NCI-H2107 treated with DMSO at 0.1 percent for 48 hours (cell line): Measurements from ENCODE around the gene RTEL1.
A peak's percentile ranks its signal among the peaks of the same experiment; 100 is the strongest.

Experiments
- DNase-seq: peaks from one replicate; lab custom pipeline; 2025; ENCODE audit not compliant: unreplicated experiment; lab: John Stamatoyannopoulos, UW

RTEL1 gene

DNA sequence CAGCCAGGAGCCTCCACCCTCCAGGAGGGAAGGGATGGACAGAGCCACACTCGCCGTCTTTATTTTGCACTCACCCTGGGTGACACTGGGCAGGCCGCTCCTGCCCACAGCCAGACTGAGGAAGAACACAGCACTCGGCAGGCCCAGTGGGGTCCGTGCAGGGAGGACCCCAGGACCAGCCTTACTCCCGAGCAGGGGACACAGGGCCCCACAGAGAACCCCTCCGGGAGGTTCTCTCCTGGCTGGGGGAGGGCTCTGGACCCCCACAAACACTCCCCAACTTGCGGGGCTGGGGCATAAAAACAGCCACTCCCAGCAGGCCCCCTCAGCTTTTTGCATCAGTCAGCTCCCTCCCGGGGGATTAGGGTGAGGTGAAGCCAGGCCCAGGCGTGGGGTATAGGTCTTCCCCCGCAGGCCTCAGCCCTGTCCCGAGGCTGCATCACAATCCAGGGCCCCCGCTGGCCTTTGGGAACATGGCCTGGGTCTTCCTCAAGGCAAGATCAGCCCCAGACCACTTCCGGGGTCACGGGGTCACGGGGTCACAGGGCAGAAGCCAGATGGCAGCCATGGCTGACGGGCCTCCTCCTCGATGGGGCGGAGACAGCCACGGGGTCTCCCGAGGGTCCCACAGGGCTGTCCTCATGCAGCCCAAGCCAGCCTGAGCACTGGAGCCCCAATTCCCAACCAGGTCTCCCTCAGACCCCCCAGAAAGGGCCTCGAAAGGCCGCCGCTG is 41.5 kb downstream of the RTEL1 start:
- no peak for DNase-seq

GRCh38 chr20:63700199-63701050 is 42.3 kb downstream of the RTEL1 start:
- DNase-seq: no peak

- DNase-seq: no peak
Observed at GRCh38 chr20:63701051-63701328, 42.9 kb downstream of the RTEL1 start.

DNA sequence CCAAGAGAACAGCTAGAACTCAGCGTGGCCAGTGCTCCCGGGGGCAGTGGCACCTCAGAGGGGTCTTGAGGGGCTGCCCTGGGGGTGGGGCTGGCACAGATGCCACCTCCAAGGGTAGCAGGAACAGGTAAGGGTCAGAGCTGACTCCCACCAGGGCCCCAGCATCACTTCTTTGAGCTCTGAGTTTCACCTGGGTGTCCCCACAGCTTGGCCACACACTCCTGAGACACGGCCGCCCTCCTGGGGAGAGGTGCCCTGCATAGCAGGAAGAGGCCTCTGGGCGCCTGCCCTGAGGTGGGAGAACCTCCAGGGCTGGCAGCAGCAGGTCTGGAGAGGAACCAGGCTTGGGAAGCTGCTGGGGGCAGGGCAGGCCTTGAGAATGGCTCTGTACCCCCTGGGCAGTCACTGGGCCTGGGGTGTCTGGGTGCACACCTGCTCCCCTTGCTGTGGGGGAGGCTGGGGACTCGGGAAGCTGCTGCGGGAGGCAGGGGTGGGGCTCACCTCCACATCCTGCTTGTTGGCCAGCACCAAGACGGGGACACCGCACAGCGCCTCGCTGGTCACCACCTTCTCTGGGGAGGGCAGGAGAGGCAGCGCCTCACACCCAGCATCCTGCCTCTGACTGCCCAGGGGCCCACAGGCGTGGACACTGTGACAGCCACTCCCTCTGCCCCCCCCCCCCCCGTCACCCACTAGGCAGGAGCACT is 43.4 kb downstream of the RTEL1 start:
- DNase-seq: no peak

DNA sequence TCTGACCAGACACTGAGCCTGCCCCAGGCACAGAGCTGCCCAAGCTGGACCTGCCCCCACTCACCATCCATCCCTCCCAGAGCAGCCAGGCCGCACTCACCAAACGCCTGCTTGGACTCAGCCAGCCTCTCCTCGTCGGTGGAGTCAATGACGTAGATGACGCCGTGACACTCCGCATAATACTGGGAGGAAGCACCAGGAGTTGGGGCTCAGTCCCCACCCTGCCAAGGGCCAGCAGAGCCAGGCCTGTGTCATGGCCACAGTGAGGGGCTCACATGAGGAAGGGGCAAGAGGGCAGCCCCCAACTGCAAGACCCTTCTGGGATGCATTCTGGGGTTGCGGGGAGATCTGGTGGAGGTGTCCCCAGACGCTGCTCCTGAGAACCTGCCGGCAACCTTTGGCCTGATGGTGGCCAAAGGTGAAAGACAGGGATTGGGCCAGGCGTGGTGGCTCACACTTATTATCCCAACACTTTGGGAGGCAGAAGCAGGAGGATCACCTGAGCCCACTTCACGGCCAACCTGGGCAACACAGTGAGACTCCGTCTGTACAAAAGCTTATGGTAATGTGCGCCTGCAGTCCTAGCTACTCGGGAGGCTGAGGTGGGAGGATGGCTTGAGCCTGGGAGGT is 44.0 kb downstream of the RTEL1 start:
- DNase-seq: no peak

DNA sequence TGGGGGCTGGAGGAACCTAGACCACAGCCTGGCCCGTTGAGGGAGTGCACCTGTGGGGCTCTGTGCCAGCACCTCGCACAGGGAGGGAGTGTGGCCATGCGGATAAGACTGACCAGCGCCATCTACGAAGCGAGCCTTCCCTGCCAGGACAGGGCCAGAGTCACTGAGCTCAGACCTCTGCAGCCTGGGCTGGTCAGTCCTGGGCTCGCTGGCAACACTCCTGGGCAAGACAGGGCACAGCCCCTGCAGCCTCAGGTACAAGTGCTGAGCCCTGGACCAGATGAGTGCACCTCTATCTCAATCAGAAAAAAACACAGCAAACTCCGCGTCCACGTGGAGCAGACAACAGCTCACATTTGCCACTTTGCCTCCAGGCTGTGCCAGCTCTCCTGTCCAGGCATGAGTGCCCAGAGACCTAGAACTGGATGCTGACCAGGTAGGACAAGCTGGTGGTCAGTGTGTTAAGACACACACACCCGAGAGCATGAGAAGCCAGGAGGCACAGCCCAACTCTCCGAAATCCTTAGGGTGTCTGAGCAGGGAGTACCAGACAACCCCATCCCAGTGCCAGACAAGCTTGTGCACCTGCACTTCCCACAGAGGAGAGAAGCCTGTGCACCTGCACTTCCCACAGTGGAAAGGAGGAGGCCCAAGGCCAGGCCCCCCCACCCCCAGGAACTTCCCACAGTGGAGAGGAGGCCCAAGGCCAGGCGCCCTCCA is 44.8 kb downstream of the RTEL1 start:
- DNase-seq: no peak

DNA sequence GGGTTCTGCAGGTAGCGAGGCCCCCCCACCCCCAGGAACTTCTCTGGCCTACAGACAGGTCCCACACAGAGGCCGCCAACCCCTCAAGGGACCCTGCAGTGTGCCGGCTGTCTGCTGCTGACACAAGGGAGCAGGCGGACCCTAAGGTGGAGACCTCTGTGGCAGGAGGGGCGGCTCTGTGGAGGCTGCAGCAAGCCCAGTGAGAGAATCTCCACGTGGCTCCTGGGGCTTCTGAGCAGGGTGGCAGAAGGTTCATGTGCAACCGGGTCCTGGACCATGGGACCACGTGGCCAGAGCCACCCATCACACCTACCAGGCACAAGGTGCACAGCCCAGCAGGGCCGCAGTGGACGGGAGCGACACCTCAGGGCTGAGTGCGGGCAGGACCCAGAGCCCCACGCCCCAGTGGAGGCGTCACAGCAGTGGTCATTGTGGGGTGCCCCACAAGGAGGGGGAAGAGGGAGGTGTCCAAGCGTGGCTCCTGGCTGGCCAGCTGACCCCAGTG is 45.4 kb downstream of the RTEL1 start:
- DNase-seq: no peak

- DNase-seq: no peak
Observed at GRCh38 chr20:63703976-63704748, 46.0 kb downstream of the RTEL1 start.

- DNase-seq: no peak
Observed at GRCh38 chr20:63704749-63705117, 46.6 kb downstream of the RTEL1 start.

GRCh38 chr20:63705232-63706026 is 47.3 kb downstream of the RTEL1 start:
- DNase-seq: no peak

DNA sequence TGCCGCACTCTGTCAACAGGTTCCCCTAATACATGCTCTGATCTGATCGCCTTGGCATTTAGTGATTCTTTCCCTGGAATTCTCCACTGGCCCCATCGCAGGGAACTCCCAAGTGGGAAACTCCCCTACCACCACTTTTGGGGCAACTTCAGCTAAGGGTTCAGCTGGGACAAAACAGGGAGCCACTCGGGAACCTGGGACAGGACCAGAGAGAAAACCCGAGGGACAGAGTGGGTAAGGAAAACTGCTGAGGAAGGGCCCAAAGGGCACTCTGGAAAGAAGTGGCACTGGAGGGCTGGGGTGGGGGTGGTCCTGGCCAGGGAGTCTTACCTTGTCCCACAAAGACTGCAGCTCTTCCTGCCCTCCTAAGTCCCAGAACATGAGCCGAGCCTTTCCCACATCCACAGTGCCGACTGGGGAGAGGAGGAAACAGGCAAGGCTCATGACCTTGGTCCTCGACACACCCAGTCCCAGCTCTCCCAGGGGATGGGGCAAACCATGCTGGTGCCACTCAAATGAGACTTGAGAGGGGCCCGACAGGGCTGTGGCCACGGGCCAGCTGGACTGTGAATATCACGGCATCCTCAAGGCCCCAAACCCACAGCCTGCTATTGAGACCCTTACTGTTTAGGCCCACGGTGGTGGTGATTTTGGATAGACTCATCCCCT is 48.0 kb downstream of the RTEL1 start:
- DNase-seq: no peak

- peak; percentile 56 for DNase-seq
Observed at GRCh38 chr20:63706852-63707557, 48.9 kb downstream of the RTEL1 start.

GRCh38 chr20:63707558-63708300 is 49.6 kb downstream of the RTEL1 start, which contains the start of the genes ARFRP1 and ZGPAT:
TSS of gene ARFRP1 (minus strand) at chr20:63707976. CDS start at chr20:63707091, 885 bp downstream.
TSS of gene ZGPAT (plus strand) at chr20:63708039. CDS start at chr20:63708581, 542 bp downstream.
- peak; percentile 31 for DNase-seq

GRCh38 chr20:63708301-63709148 is 50.4 kb downstream of the RTEL1 start:
- no peak for DNase-seq

- no peak for DNase-seq
Observed at GRCh38 chr20:63709149-63709527, 51.0 kb downstream of the RTEL1 start.

DNA sequence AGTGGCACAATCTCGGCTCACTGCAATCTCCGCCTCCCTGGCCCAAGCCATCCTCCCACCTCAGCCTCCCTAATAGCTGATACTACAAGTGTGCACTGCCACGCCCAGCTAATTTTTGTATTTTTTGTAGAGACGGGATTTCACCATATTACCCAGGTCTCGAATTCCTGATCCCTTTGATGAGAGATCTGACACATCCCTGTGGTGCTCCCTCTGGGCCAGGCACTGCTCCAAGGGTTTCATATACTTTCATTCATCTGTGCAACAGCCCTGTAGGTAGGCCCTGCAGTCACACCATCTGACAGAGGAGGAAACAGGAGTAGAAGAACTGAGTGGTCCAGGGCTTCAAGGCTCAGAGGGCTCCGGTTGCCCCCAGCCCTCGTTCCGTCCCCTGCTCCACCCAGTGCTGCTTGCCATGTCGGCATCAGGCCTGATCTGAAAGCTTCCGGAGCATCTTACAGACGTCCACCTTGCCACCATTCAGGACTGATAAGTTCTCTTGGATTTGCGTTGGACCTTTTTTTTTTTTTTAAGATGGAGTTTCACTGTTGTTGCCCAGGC is 53.1 kb downstream of the RTEL1 start:
- DNase-seq: no peak
